B cell (primary cell): ENCODE results near the gene RPL13A. TPM values are rescaled to one million over a fixed set of nuclear protein-coding genes. Genes with fewer than 3 reads are reported as not detected.
A peak's percentile ranks its signal among the peaks of the same experiment; 100 is the strongest.

Experiments used
- ATAC-seq: fragments of 200-7000 bp; cut with Tn5 transposase; one replicate; pipeline ENCODE4 v1.10.0; 2021; ENCODE audit warnings: low read depth, mild to moderate bottlenecking, moderate number of reproducible peaks, moderate library complexity
- CTCF ChIA-PET: fragments of 350-600 bp; sonication (Branson Sonifier 250); formaldehyde crosslinking; loops from one replicate; lab custom pipeline; 2021; ENCODE audit warnings: antibody characterized with exemption, inconsistent platforms; lab: Charles Lee
- POLR2A ChIA-PET: fragments of 350-600 bp; sonication (Branson Sonifier 250); formaldehyde crosslinking; loops from one replicate; lab custom pipeline; 2021; ENCODE audit warnings: antibody characterized with exemption; lab: Charles Lee
- DNase-seq: peaks from one replicate; pipeline ENCODE4 v3.0.0; 2013
- H2AFZ ChIP-seq: 2 replicates; pipeline ENCODE4 v1.6.1; 2012; ENCODE audit warnings: mild to moderate bottlenecking, low read depth, low read length; ENCODE audit not compliant: insufficient read depth, poor library complexity, severe bottlenecking
- H3K27ac ChIP-seq, 2 donors: 1 replicate in 1 of 2; 2 replicates in 1 of 2; pipeline ENCODE4 v1.5.1; 2012 to 2013; ENCODE audit warnings: low read length in 2 of 2, mild to moderate bottlenecking in 2 of 2, moderate library complexity in 1 of 2
- H3K27me3 ChIP-seq, 4 experiments: fragments of 200-600 bp in 1 of 4; sonication (generic) in 1 of 4; replicated peaks in 1 of 4; 1 replicate in 2 of 4; 2 replicates in 2 of 4; pipeline versions ENCODE4 v1.6.1 to v1.7.0; 2013 to 2016; ENCODE audit warnings: low read length in 3 of 4, mild to moderate bottlenecking in 2 of 4, mixed read lengths in 1 of 4, moderate library complexity in 1 of 4; ENCODE audit not compliant: insufficient read depth in 4 of 4, control insufficient read depth in 3 of 4; ENCODE audit errors: control extremely low read depth in 1 of 4
- H3K36me3 ChIP-seq, 2 experiments: replicated peaks in 1 of 2; 1 replicate in 1 of 2; 2 replicates in 1 of 2; pipeline versions ENCODE4 v1.6.1 to v1.7.1; 2013; ENCODE audit warnings: low read length in 1 of 2; ENCODE audit not compliant: insufficient read depth in 2 of 2, control insufficient read depth in 1 of 2; ENCODE audit errors: control extremely low read depth in 1 of 2, extremely low read depth in 1 of 2
- H3K4me1 ChIP-seq, 2 donors: fragments of 200-600 bp in 1 of 2; sonication (generic) in 1 of 2; 1 replicate in 1 of 2; 2 replicates in 1 of 2; pipeline versions ENCODE4 v1.5.1 to v1.6.1; 2013 to 2017; ENCODE audit warnings: low read length in 2 of 2; ENCODE audit not compliant: control insufficient read depth in 2 of 2, insufficient read depth in 2 of 2
- H3K4me2 ChIP-seq: replicated peaks from 2 replicates; pipeline ENCODE3; 2012; ENCODE audit warnings: mild to moderate bottlenecking, low read depth, low read length; ENCODE audit not compliant: poor library complexity, severe bottlenecking
- H3K4me3 ChIP-seq, 5 experiments: fragments of 200-600 bp in 1 of 5; sonication (generic) in 1 of 5; 1 replicate in 3 of 5; 2 replicates in 2 of 5; pipeline versions ENCODE4 v1.5.1 to v1.7.0; 2011 to 2016; ENCODE audit warnings: low read length in 4 of 5, mild to moderate bottlenecking in 4 of 5, low read depth in 2 of 5, control low read depth in 1 of 5, moderate library complexity in 1 of 5; ENCODE audit not compliant: insufficient read depth in 1 of 5; ENCODE audit errors: control extremely low read depth in 1 of 5, extremely low read depth in 1 of 5
- H3K79me2 ChIP-seq: fragments of 200-600 bp; sonication (generic); one replicate; pipeline ENCODE4 v1.6.0; 2016; ENCODE audit warnings: low read length; ENCODE audit not compliant: control insufficient read depth, insufficient read depth
- H3K9ac ChIP-seq: fragments of 200-600 bp; sonication (generic); 2 replicates; pipeline ENCODE4 v1.6.1; 2017; ENCODE audit warnings: mild to moderate bottlenecking, low read length, moderate library complexity
- H3K9me3 ChIP-seq, 3 donors: one replicate each; pipeline versions ENCODE4 v1.6.1 to v1.7.1; 2013; ENCODE audit warnings: low read length in 2 of 3; ENCODE audit not compliant: control insufficient read depth in 2 of 3, insufficient read depth in 1 of 3; ENCODE audit errors: control extremely low read depth in 1 of 3
- H4K20me1 ChIP-seq: 2 replicates; pipeline ENCODE4 v1.6.0; 2012; ENCODE audit warnings: mild to moderate bottlenecking, low read length; ENCODE audit not compliant: insufficient read depth, control insufficient read depth, poor library complexity, severe bottlenecking
- H3K27ac Mint-ChIP-seq: one replicate; pipeline ENCODE4 v1.8.0; 2021; ENCODE audit warnings: mixed read lengths
- H3K27me3 Mint-ChIP-seq: one replicate; pipeline ENCODE4 v1.8.0; 2021; ENCODE audit warnings: mixed read lengths
- H3K4me1 Mint-ChIP-seq: one replicate; pipeline ENCODE4 v1.8.0; 2021; ENCODE audit warnings: mixed read lengths
- H3K4me3 Mint-ChIP-seq: one replicate; pipeline ENCODE4 v1.8.0; 2021; ENCODE audit warnings: mixed read lengths
- H3K9me3 Mint-ChIP-seq: one replicate; pipeline ENCODE4 v1.8.0; 2022; ENCODE audit warnings: mixed read lengths; ENCODE audit not compliant: insufficient read depth
- CTCF ChIP-seq: fragments of 200-600 bp; IDR thresholded peaks from one replicate; pipeline ENCODE4 v1.8.0; 2022; ENCODE audit warnings: antibody characterized with exemption, mild to moderate bottlenecking
- EZH2 ChIP-seq: IDR thresholded peaks from 2 replicates; pipeline ENCODE4 v1.6.1; 2012; ENCODE audit warnings: borderline replicate concordance, low read depth, mild to moderate bottlenecking, moderate library complexity, low read length; ENCODE audit not compliant: insufficient read depth, poor library complexity, severe bottlenecking
- WGBS: methylation state at CpG from one replicate; pipeline ENCODE4 v1.1.5; 2013; ENCODE audit warnings: missing lambda C conversion rate; ENCODE audit not compliant: insufficient coverage; 5-methylcytosine and 5-hydroxymethylcytosine counted together
- intact Hi-C: fragments of 100-400 bp; cut with micrococcal nuclease; formaldehyde crosslinking; loops from one replicate; pipeline ENCODE4 v1.10.0; 2022
- polyA plus RNA-seq: library from polyadenylated mRNA; depleted of rRNA; stranded (reverse); fragments of >200 nt; gene quantifications from 2 replicates; pipeline ENCODE4 v1.2.3, GENCODE V29; 2012
- total RNA-seq, 2 donors: library from RNA; stranded (reverse); fragments of 120-200 nt in 1 of 2; gene quantifications; 1 replicate in 1 of 2; 2 replicates in 1 of 2; pipeline versions ENCODE4 v1.2.3 to v1.2.4, GENCODE V29; 2013 to 2022

RPL13A gene
- total and polyA plus RNA-seq, 2 donors (not counting 1 experiment from before 2014, with no cell fraction given): 5,457 to 6,298 TPM

- Mint-ChIP-seq H3K4me3 (peak overlapping the region; percentile 93), H3K27ac (peak overlapping the region; percentile 97), H3K27me3 (no peaks in the 10 kb centered on the region), H3K9me3 (no peaks in the 10 kb centered on the region), H3K4me1 (peaks cover 55% of the 10 kb centered on the region)
- no peak for DNase-seq
- Histone ChIP-seq H3K9ac (peak overlapping the region; percentile 90), H3K79me2 (peaks cover 26% of the 10 kb centered on the region), H3K27ac (peak overlapping the region; percentile 75 to 81), H3K9me3 (peaks cover 0 to 8% (median 0%) of the 10 kb centered on the region in 3 donors), H3K36me3 (peaks cover 0 to 6% of the 10 kb centered on the region in 2 experiments), H3K4me1 (peaks cover 43 to 68% of the 10 kb centered on the region in 2 donors), H2AFZ (peak overlapping the region; percentile 86), H3K4me2 (peak overlapping the region; percentile 97), H3K4me3 (peak overlapping the region in 4 of 5 experiments; percentile 53 to 98 (median 70)), H4K20me1 (no peaks in the 10 kb centered on the region), H3K27me3 (no peaks in the 10 kb centered on the region)
- intact Hi-C loops: loop anchor here (1.0 to 10.0 kb wide), 6 partner anchors 13 to 840 kb away; partner anchors contain the start of genes DBP, PIH1D1 and RPL13A
- 6% methylated on average over 11 of the region's 11 CpGs for WGBS
- CTCF ChIA-PET: interaction anchor here (1.1 to 5.7 kb wide), 6 partner anchors 20 to 206 kb away, joined by 3 to 46 read pairs (median 6); partner anchors contain the start of gene ALDH16A1
- TF ChIP-seq CTCF (no peak), EZH2 (no peak)
- POLR2A ChIA-PET: interaction anchor here (0.7 to 1.5 kb wide), 2 partner anchors 16 to 202 kb away, joined by 5 to 7 read pairs; partner anchors contain the start of gene PRMT1
- no peak for ATAC-seq
These were observed 12.9 kb upstream of the RPL13A start for GRCh38 chr19:49474542-49474924.
